Measurements from ENCODE around the gene NEUROG3. TPM values are rescaled to one million over a fixed set of nuclear protein-coding genes. Genes with fewer than 3 reads are reported as not detected.

NEUROG3 gene
- total and polyA plus RNA-seq, 2 experiments from 2014 or later: 0.87 TPM; not detected in 1

DNA sequence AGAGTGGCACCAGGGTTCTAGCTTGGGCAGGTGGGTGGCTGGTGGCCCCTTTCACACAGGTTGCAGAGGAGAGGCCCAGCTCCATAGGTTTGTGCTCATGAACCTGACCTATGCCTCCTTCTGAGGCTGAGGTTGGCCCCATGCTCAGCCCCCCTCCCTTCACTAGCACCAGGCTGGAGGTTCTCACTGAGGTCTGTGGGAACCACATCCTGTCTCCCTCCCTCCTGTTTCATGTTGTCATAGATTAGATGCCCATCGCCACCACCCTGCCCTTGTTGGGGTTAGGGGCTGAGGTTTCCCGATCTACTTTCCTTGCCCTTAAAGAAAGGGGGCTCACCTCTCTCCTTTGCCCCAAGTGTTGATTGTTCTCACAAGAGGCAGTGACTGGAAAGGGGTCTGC lies 14.7 kb downstream of the NEUROG3 start:
- no peak for DNase-seq (ENCODE audit: low spot score)
- TF ChIP-seq EZH2 (IDR thresholded peaks at IDR 0.05; ENCODE audit: borderline replicate concordance): no peak
- TF ChIP-seq EZH2phosphoT487 (IDR thresholded peaks at IDR 0.05; ENCODE audit: low read depth, severe bottlenecking, unreplicated experiment): no peak
- TF ChIP-seq, protein P1, sequence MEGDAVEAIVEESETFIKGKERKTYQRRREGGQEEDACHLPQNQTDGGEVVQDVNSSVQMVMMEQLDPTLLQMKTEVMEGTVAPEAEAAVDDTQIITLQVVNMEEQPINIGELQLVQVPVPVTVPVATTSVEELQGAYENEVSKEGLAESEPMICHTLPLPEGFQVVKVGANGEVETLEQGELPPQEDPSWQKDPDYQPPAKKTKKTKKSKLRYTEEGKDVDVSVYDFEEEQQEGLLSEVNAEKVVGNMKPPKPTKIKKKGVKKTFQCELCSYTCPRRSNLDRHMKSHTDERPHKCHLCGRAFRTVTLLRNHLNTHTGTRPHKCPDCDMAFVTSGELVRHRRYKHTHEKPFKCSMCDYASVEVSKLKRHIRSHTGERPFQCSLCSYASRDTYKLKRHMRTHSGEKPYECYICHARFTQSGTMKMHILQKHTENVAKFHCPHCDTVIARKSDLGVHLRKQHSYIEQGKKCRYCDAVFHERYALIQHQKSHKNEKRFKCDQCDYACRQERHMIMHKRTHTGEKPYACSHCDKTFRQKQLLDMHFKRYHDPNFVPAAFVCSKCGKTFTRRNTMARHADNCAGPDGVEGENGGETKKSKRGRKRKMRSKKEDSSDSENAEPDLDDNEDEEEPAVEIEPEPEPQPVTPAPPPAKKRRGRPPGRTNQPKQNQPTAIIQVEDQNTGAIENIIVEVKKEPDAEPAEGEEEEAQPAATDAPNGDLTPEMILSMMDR (IDR thresholded peaks at IDR 0.05; ENCODE audit: poor library complexity): no peak
- Histone ChIP-seq H3K9me2 (replicated peaks; ENCODE audit: insufficient read depth) (no peaks in the 10 kb centered on the region), H3K27me3 (peaks cover 14% of the 10 kb centered on the region), H3K79me2 (no peaks in the 10 kb centered on the region), H3K4me3 (no peak overlapping the region), H3K36me3 (replicated peaks; ENCODE audit: insufficient read depth, low read depth) (no peaks in the 10 kb centered on the region), H3K27ac (no peak overlapping the region), H3K9me3 (ENCODE audit: low read depth) (no peaks in the 10 kb centered on the region), H2AFZ (no peak overlapping the region), H3K4me1 (ENCODE audit: insufficient read depth) (no peaks in the 10 kb centered on the region), H4K20me1 (ENCODE audit: insufficient read depth, poor library complexity, severe bottlenecking) (no peaks in the 10 kb centered on the region), H3K4me2 (no peak overlapping the region)
- WGBS (ENCODE audit: low lambda C conversion rate, missing lambda C conversion rate): 86% methylated on average over 2 of the region's 2 CpGs

DNA sequence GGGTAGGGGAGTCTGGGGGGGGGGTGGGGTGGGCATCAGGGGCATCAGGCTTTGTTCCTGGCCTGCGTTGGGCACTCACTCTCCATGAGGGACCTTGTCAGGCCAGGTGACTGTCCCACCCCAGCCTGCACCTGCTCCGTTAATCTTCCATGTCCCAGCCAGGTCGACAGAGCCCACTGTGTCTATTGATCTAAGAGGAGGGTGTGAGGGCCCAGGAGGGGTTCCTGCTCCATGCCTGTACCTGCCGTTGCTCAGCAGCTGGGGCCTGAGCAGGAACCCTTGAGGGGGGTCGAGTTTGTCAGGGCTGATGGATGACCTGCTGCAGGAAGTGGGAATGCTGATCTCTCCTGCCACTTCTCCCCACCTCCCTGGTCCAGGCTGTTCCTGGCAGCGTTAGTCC lies 18.6 kb downstream of the NEUROG3 start:
- no peaks in the 10 kb centered on the region for H3K4me1 ChIP-seq (ENCODE audit: insufficient read depth)
- no peak overlapping the region for H3K4me3 ChIP-seq
- no peak overlapping the region for H2AFZ ChIP-seq
- no peak for DNase-seq (ENCODE audit: low spot score)
- peaks cover 3% of the 10 kb centered on the region for H3K27me3 ChIP-seq
- H4K20me1 ChIP-seq (ENCODE audit: insufficient read depth, poor library complexity, severe bottlenecking): no peaks in the 10 kb centered on the region
- H3K27ac ChIP-seq: no peak overlapping the region
- H3K79me2 ChIP-seq: no peaks in the 10 kb centered on the region
- H3K36me3 ChIP-seq (replicated peaks; ENCODE audit: insufficient read depth, low read depth): no peaks in the 10 kb centered on the region
- H3K9me2 ChIP-seq (replicated peaks; ENCODE audit: insufficient read depth): no peaks in the 10 kb centered on the region
- WGBS (ENCODE audit: low lambda C conversion rate, missing lambda C conversion rate): 63% methylated on average over 5 of the region's 6 CpGs
- TF ChIP-seq EZH2phosphoT487 (IDR thresholded peaks at IDR 0.05; ENCODE audit: low read depth, severe bottlenecking, unreplicated experiment) (no peak), EZH2 (IDR thresholded peaks at IDR 0.05; ENCODE audit: borderline replicate concordance) (no peak)
- peaks cover 7% of the 10 kb centered on the region for H3K9me3 ChIP-seq (ENCODE audit: low read depth)
- H3K4me2 ChIP-seq: no peak overlapping the region

DNA sequence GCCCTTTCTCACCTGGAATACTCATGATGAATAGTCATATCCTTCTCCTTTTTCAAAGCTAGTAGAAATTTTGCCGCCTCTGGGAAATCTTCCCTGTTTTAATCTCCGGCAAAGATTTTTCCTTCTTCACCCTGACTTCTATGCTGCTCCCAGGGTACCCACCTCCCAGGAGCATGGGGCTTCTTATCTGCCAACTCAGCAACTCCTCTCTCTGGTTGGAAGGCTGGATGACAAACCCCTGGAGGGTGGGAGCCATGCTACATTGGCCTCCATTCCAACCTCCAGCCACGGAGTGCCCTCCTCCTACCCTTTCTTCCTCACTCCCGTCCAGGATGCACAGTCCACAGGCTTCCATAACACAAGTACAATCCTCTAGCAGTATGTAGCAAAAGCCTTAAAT lies 19.9 kb downstream of the NEUROG3 start:
- Histone ChIP-seq H3K4me3 (no peak overlapping the region), H3K36me3 (replicated peaks; ENCODE audit: insufficient read depth, low read depth) (no peaks in the 10 kb centered on the region), H3K27ac (no peak overlapping the region), H3K9me2 (replicated peaks; ENCODE audit: insufficient read depth) (no peaks in the 10 kb centered on the region), H3K27me3 (peaks cover 3% of the 10 kb centered on the region), H3K4me1 (ENCODE audit: insufficient read depth) (no peaks in the 10 kb centered on the region), H3K79me2 (no peaks in the 10 kb centered on the region), H2AFZ (no peak overlapping the region), H4K20me1 (ENCODE audit: insufficient read depth, poor library complexity, severe bottlenecking) (no peaks in the 10 kb centered on the region), H3K9me3 (ENCODE audit: low read depth) (peaks cover 7% of the 10 kb centered on the region), H3K4me2 (no peak overlapping the region)
- 92% methylated on average over 4 of the region's 4 CpGs for WGBS (ENCODE audit: low lambda C conversion rate, missing lambda C conversion rate)
- no peak for TF ChIP-seq EZH2 (IDR thresholded peaks at IDR 0.05; ENCODE audit: borderline replicate concordance)
- TF ChIP-seq, protein P1 (IDR thresholded peaks at IDR 0.05; ENCODE audit: poor library complexity): no peak
- TF ChIP-seq EZH2phosphoT487 (IDR thresholded peaks at IDR 0.05; ENCODE audit: low read depth, severe bottlenecking, unreplicated experiment): no peak
- DNase-seq (ENCODE audit: low spot score): no peak

DNA sequence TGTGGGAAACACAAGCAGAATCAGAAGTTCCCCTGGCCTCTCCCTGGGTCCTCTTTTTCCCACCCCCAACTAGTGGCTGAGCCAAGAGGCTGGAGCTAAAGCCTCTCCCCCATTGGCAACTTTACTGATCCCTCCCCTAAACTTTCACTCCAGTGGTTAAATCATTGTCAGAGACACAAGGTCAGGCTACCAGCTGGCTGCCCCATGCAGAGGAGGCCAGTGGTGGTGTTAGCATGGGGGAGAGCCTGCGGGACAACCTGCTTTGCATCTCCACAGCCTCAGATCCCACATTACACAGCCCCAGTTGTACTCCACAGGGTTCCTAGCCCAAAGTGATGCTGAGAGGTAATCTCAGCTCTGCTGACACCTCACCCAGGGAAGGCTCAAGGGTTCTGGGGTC lies 21.0 kb downstream of the NEUROG3 start:
- Histone ChIP-seq H3K27me3 (peaks cover 3% of the 10 kb centered on the region), H3K4me2 (no peak overlapping the region), H3K9me3 (ENCODE audit: low read depth) (peaks cover 7% of the 10 kb centered on the region), H3K27ac (no peak overlapping the region), H3K36me3 (replicated peaks; ENCODE audit: insufficient read depth, low read depth) (no peaks in the 10 kb centered on the region), H3K79me2 (no peaks in the 10 kb centered on the region), H3K9me2 (replicated peaks; ENCODE audit: insufficient read depth) (no peaks in the 10 kb centered on the region), H3K4me1 (ENCODE audit: insufficient read depth) (no peaks in the 10 kb centered on the region), H2AFZ (no peak overlapping the region), H3K4me3 (no peak overlapping the region), H4K20me1 (ENCODE audit: insufficient read depth, poor library complexity, severe bottlenecking) (no peaks in the 10 kb centered on the region)
- TF ChIP-seq EZH2phosphoT487 (IDR thresholded peaks at IDR 0.05; ENCODE audit: low read depth, severe bottlenecking, unreplicated experiment) (no peak), EZH2 (IDR thresholded peaks at IDR 0.05; ENCODE audit: borderline replicate concordance) (no peak)
- TF ChIP-seq, protein P1 (IDR thresholded peaks at IDR 0.05; ENCODE audit: poor library complexity): no peak
- DNase-seq (ENCODE audit: low spot score): no peak
- 31% methylated on average over 1 of the region's 1 CpG for WGBS (ENCODE audit: low lambda C conversion rate, missing lambda C conversion rate)

All from hepatocyte (in vitro differentiated cells).